ENCODE results near the gene STK24. TPM values are rescaled to one million over a fixed set of nuclear protein-coding genes. Genes with fewer than 3 reads are reported as not detected.
A peak's percentile ranks its signal among the peaks of the same experiment; 100 is the strongest.

The STK24 gene
- total and polyA plus RNA-seq, 4 donors = 42.7 to 56.1 (median 52.2) TPM

- peak in 2 of 6 donors; percentile 72 to 86 for DNase-seq (ENCODE audit: low read depth in 4 of 6, low spot score in 6 of 6)
- H3K36me3 ChIP-seq (ENCODE audit: control insufficient read depth, insufficient read depth, low read length) = peaks cover 47% of the 10 kb centered on the region
- H3K27ac ChIP-seq (ENCODE audit: low read depth, low read length) = peak overlapping the region; percentile 81
- no peaks in the 10 kb centered on the region for H3K9me3 ChIP-seq (ENCODE audit: control insufficient read depth, insufficient read depth, low read length)
- no peak overlapping the region for H3K4me3 ChIP-seq (ENCODE audit: low read depth, low read length)
- 13% methylated on average over 4 of the region's 7 CpGs for WGBS (ENCODE audit: insufficient coverage)
- no peaks in the 10 kb centered on the region for H3K27me3 ChIP-seq (ENCODE audit: control insufficient read depth, insufficient read depth, low read length)
- peaks cover 45% of the 10 kb centered on the region for H3K4me1 ChIP-seq (ENCODE audit: control insufficient read depth, insufficient read depth, low read length)
These were observed 122.5 kb downstream of the STK24 start for GRCh38 chr13:98454389-98454881.

- Histone ChIP-seq H3K27me3 (ENCODE audit: control insufficient read depth, insufficient read depth, low read length) (no peaks in the 10 kb centered on the region), H3K36me3 (ENCODE audit: control insufficient read depth, insufficient read depth, low read length) (peaks cover 43% of the 10 kb centered on the region), H3K27ac (ENCODE audit: low read depth, low read length) (no peak overlapping the region), H3K9me3 (ENCODE audit: control insufficient read depth, insufficient read depth, low read length) (no peaks in the 10 kb centered on the region), H3K4me1 (ENCODE audit: control insufficient read depth, insufficient read depth, low read length) (peaks cover 48% of the 10 kb centered on the region), H3K4me3 (ENCODE audit: low read depth, low read length) (no peak overlapping the region)
- DNase-seq (ENCODE audit: low read depth in 4 of 6, low spot score in 6 of 6) = no peak
- WGBS (ENCODE audit: insufficient coverage) = 38% methylated on average over 1 of the region's 15 CpGs
These were observed 123.8 kb downstream of the STK24 start for GRCh38 chr13:98452851-98453843.

GRCh38 chr13:98451676-98452470 is 125.0 kb downstream of the STK24 start:
- H3K4me1 ChIP-seq (ENCODE audit: control insufficient read depth, insufficient read depth, low read length) = peaks cover 53% of the 10 kb centered on the region
- DNase-seq (ENCODE audit: low read depth in 4 of 6, low spot score in 6 of 6) = peak in 5 of 6 donors; percentile 48 to 91 (median 65)
- peaks cover 44% of the 10 kb centered on the region for H3K36me3 ChIP-seq (ENCODE audit: control insufficient read depth, insufficient read depth, low read length)
- peak overlapping the region; percentile 81 for H3K27ac ChIP-seq (ENCODE audit: low read depth, low read length)
- no peaks in the 10 kb centered on the region for H3K27me3 ChIP-seq (ENCODE audit: control insufficient read depth, insufficient read depth, low read length)
- WGBS (ENCODE audit: insufficient coverage) = 37% methylated on average over 11 of the region's 23 CpGs
- no peak overlapping the region for H3K4me3 ChIP-seq (ENCODE audit: low read depth, low read length)
- no peaks in the 10 kb centered on the region for H3K9me3 ChIP-seq (ENCODE audit: control insufficient read depth, insufficient read depth, low read length)

GRCh38 chr13:98450539-98451111 is 126.3 kb downstream of the STK24 start:
- Histone ChIP-seq H3K4me1 (ENCODE audit: control insufficient read depth, insufficient read depth, low read length) (peaks cover 47% of the 10 kb centered on the region), H3K27me3 (ENCODE audit: control insufficient read depth, insufficient read depth, low read length) (no peaks in the 10 kb centered on the region), H3K9me3 (ENCODE audit: control insufficient read depth, insufficient read depth, low read length) (no peaks in the 10 kb centered on the region), H3K4me3 (ENCODE audit: low read depth, low read length) (no peak overlapping the region), H3K36me3 (ENCODE audit: control insufficient read depth, insufficient read depth, low read length) (peaks cover 50% of the 10 kb centered on the region), H3K27ac (ENCODE audit: low read depth, low read length) (peak overlapping the region; percentile 81)
- peak in 4 of 6 donors; percentile 59 to 85 (median 65) for DNase-seq (ENCODE audit: low read depth in 4 of 6, low spot score in 6 of 6)
- WGBS (ENCODE audit: insufficient coverage) = 19% methylated on average over 8 of the region's 14 CpGs

GRCh38 chr13:98450026-98450425 is 126.9 kb downstream of the STK24 start:
- DNase-seq (ENCODE audit: low read depth in 4 of 6, low spot score in 6 of 6) = no peak
- Histone ChIP-seq H3K27ac (ENCODE audit: low read depth, low read length) (peak overlapping the region; percentile 81), H3K36me3 (ENCODE audit: control insufficient read depth, insufficient read depth, low read length) (peaks cover 53% of the 10 kb centered on the region), H3K4me3 (ENCODE audit: low read depth, low read length) (no peak overlapping the region), H3K9me3 (ENCODE audit: control insufficient read depth, insufficient read depth, low read length) (no peaks in the 10 kb centered on the region), H3K4me1 (ENCODE audit: control insufficient read depth, insufficient read depth, low read length) (peaks cover 49% of the 10 kb centered on the region), H3K27me3 (ENCODE audit: control insufficient read depth, insufficient read depth, low read length) (no peaks in the 10 kb centered on the region)
- WGBS (ENCODE audit: insufficient coverage) = no CpG with 5 or more reads among the region's 1 CpG

- Histone ChIP-seq H3K9me3 (ENCODE audit: control insufficient read depth, insufficient read depth, low read length) (no peaks in the 10 kb centered on the region), H3K4me1 (ENCODE audit: control insufficient read depth, insufficient read depth, low read length) (peaks cover 44% of the 10 kb centered on the region), H3K36me3 (ENCODE audit: control insufficient read depth, insufficient read depth, low read length) (peaks cover 59% of the 10 kb centered on the region), H3K27me3 (ENCODE audit: control insufficient read depth, insufficient read depth, low read length) (no peaks in the 10 kb centered on the region), H3K27ac (ENCODE audit: low read depth, low read length) (peak overlapping the region; percentile 81), H3K4me3 (ENCODE audit: low read depth, low read length) (no peak overlapping the region)
- no peak for DNase-seq (ENCODE audit: low read depth in 4 of 6, low spot score in 6 of 6)
- WGBS (ENCODE audit: insufficient coverage) = 88% methylated on average over 14 of the region's 16 CpGs
These were observed 127.6 kb downstream of the STK24 start for GRCh38 chr13:98449273-98449672.

- Histone ChIP-seq H3K36me3 (ENCODE audit: control insufficient read depth, insufficient read depth, low read length) (peaks cover 66% of the 10 kb centered on the region), H3K9me3 (ENCODE audit: control insufficient read depth, insufficient read depth, low read length) (no peaks in the 10 kb centered on the region), H3K27me3 (ENCODE audit: control insufficient read depth, insufficient read depth, low read length) (no peaks in the 10 kb centered on the region), H3K4me3 (ENCODE audit: low read depth, low read length) (no peak overlapping the region), H3K27ac (ENCODE audit: low read depth, low read length) (no peak overlapping the region), H3K4me1 (ENCODE audit: control insufficient read depth, insufficient read depth, low read length) (peaks cover 47% of the 10 kb centered on the region)
- WGBS (ENCODE audit: insufficient coverage) = 100% methylated on average over 3 of the region's 5 CpGs
- no peak for DNase-seq (ENCODE audit: low read depth in 4 of 6, low spot score in 6 of 6)
These were observed 128.3 kb downstream of the STK24 start for GRCh38 chr13:98448642-98448928.

- Histone ChIP-seq H3K27ac (ENCODE audit: low read depth, low read length) (no peak overlapping the region), H3K36me3 (ENCODE audit: control insufficient read depth, insufficient read depth, low read length) (peaks cover 71% of the 10 kb centered on the region), H3K27me3 (ENCODE audit: control insufficient read depth, insufficient read depth, low read length) (no peaks in the 10 kb centered on the region), H3K4me1 (ENCODE audit: control insufficient read depth, insufficient read depth, low read length) (peaks cover 52% of the 10 kb centered on the region), H3K9me3 (ENCODE audit: control insufficient read depth, insufficient read depth, low read length) (no peaks in the 10 kb centered on the region), H3K4me3 (ENCODE audit: low read depth, low read length) (no peak overlapping the region)
- WGBS (ENCODE audit: insufficient coverage) = 54% methylated on average over 28 of the region's 28 CpGs
- peak in 4 of 6 donors; percentile 56 to 84 (median 70) for DNase-seq (ENCODE audit: low read depth in 4 of 6, low spot score in 6 of 6)
These were observed 128.8 kb downstream of the STK24 start for GRCh38 chr13:98447881-98448641.

- WGBS (ENCODE audit: insufficient coverage) = 93% methylated on average over 1 of the region's 5 CpGs
- H3K36me3 ChIP-seq (ENCODE audit: control insufficient read depth, insufficient read depth, low read length) = peaks cover 78% of the 10 kb centered on the region
These were observed 129.8 kb downstream of the STK24 start for GRCh38 chr13:98447130-98447529.

More at GRCh38 chr13:98447130-98447529, 129.8 kb downstream of the STK24 start:
- no peak overlapping the region for H3K27ac ChIP-seq (ENCODE audit: low read depth, low read length)
- no peaks in the 10 kb centered on the region for H3K27me3 ChIP-seq (ENCODE audit: control insufficient read depth, insufficient read depth, low read length)
- no peak for DNase-seq (ENCODE audit: low read depth in 4 of 6, low spot score in 6 of 6)
- no peaks in the 10 kb centered on the region for H3K9me3 ChIP-seq (ENCODE audit: control insufficient read depth, insufficient read depth, low read length)
- no peak overlapping the region for H3K4me3 ChIP-seq (ENCODE audit: low read depth, low read length)
- peaks cover 54% of the 10 kb centered on the region for H3K4me1 ChIP-seq (ENCODE audit: control insufficient read depth, insufficient read depth, low read length)

Measured in spinal cord (tissue), 10 donors.